Measurements from ENCODE around the gene COPS4. TPM values are rescaled to one million over a fixed set of nuclear protein-coding genes. Genes with fewer than 3 reads are reported as not detected.
A peak's percentile ranks its signal among the peaks of the same experiment; 100 is the strongest.

The COPS4 gene
- total and polyA plus RNA-seq, 10 of the 15 experiments (the other 5 are each of a cell fraction or from before 2014, with no cell fraction given): 34.2 to 159 (median 66.7) TPM

GRCh38 chr4:83110223-83110945, 75.4 kb downstream of the COPS4 start (continued):
- TF ChIP-seq MAX (IDR thresholded peaks at IDR 0.05; ENCODE audit: low read depth, low read length) (peak; percentile 89), POLR2AphosphoS5 (IDR thresholded peaks at IDR 0.05; ENCODE audit: low read length) (peak; percentile 83), SKIL (IDR thresholded peaks at IDR 0.05; ENCODE audit: low read depth, poor library complexity, severe bottlenecking) (peak; percentile 49), MYC (IDR thresholded peaks at IDR 0.05; ENCODE audit: insufficient read depth, insufficient read length, insufficient replicate concordance, low read length, severe bottlenecking) (peak; percentile 87), NRF1 (conservative IDR thresholded peaks at IDR 0.05; ENCODE audit: low read depth, low read length) (no peak), MLLT1 (IDR thresholded peaks at IDR 0.05) (peak; percentile 86), RUNX3 (IDR thresholded peaks at IDR 0.05; ENCODE audit: low read length) (0 out of 2 replicates have a peak, but pooled peaks have one; percentile 73), RELA (IDR thresholded peaks at IDR 0.05; ENCODE audit: borderline replicate concordance, partially characterized antibody) (peak; percentile 45), STAT3 (IDR thresholded peaks at IDR 0.05; ENCODE audit: low read depth, low read length) (0 out of 2 replicates have a peak, but pooled peaks have one; percentile 13), MTA2 (IDR thresholded peaks at IDR 0.05; ENCODE audit: low read depth) (peak; percentile 66), CREB1 (IDR thresholded peaks at IDR 0.05; ENCODE audit: low read depth) (peak; percentile 67), POLR2A (IDR thresholded peaks at IDR 0.05; ENCODE audit: low read depth, low read length) (peak; percentile 67), IRF4 (IDR thresholded peaks at IDR 0.05; ENCODE audit: low read depth, low read length) (peak; percentile 74; the same call in 1 of the 2 replicates), CHD4 (IDR thresholded peaks at IDR 0.05) (no peak), RFX5 (IDR thresholded peaks at IDR 0.05; ENCODE audit: low read depth, low read length) (peak; percentile 42; the same call in 1 of the 2 replicates), JUNB (IDR thresholded peaks at IDR 0.05) (no peak), ASH2L (IDR thresholded peaks at IDR 0.05; ENCODE audit: borderline replicate concordance, low read depth) (no peak), TAF1 (IDR thresholded peaks at IDR 0.05; ENCODE audit: borderline replicate concordance, low read depth, low read length) (peak; percentile 33; the same call in 1 of the 2 replicates), CTCF (IDR thresholded peaks at IDR 0.05 in 2 of 3, conservative IDR thresholded peaks at IDR 0.05 in 1 of 3; ENCODE audit: control insufficient read depth in 2 of 3, extremely low read depth in 1 of 3, insufficient read depth in 1 of 3, low read depth in 3 of 3, low read length in 3 of 3) (peak; percentile 80 to 94 (median 89); a peak in 5 of 6 replicates), ZBTB40 (IDR thresholded peaks at IDR 0.05; ENCODE audit: borderline replicate concordance) (no peak)

Measured in GM12878 (cell line).